ENCODE measurements around the gene TMEFF2. TPM values are rescaled to one million over a fixed set of nuclear protein-coding genes. Genes with fewer than 3 reads are reported as not detected.

The TMEFF2 gene
- total and polyA plus RNA-seq, 2 of the 8 experiments (the other 6 are each of a cell fraction or from before 2014, with no cell fraction given): 0.91 to 3.7 TPM

GRCh38 chr2:192004188-192004963 is 190.4 kb downstream of the TMEFF2 start:
- FAIRE-seq (no peak), DNase-seq (ENCODE audit: low read depth in 1 of 2, low spot score in 2 of 2) (no peak)
- Histone ChIP-seq H3K23ac (ENCODE audit: insufficient read length) (no peak overlapping the region), H2AK5ac (ENCODE audit: low read depth, low read length) (no peak overlapping the region), H3K23me2 (ENCODE audit: low read depth, low read length) (no peaks in the 10 kb centered on the region), H3K79me1 (ENCODE audit: low read depth, low read length) (no peaks in the 10 kb centered on the region), H4K8ac (ENCODE audit: extremely low read depth, insufficient read depth, low read length) (no peak overlapping the region), H2BK12ac (ENCODE audit: low read depth, low read length) (no peak overlapping the region), H2BK5ac (ENCODE audit: low read depth, low read length) (no peak overlapping the region), H4K20me1 (replicated peaks in 1 of 2; ENCODE audit: control insufficient read depth in 1 of 2, insufficient read depth in 2 of 2, low read length in 2 of 2) (no peaks in the 10 kb centered on the region), H3K4me3 (ENCODE audit: extremely low read depth in 1 of 4, insufficient read depth in 2 of 4, low read depth in 3 of 4, low read length in 4 of 4) (no peak overlapping the region), H3K36me3 (ENCODE audit: control insufficient read depth in 2 of 4, insufficient read depth in 4 of 4, low read length in 3 of 4) (no peaks in the 10 kb centered on the region), H4K91ac (replicated peaks; ENCODE audit: insufficient read length, low read length) (no peak overlapping the region), H2AFZ (ENCODE audit: low read length) (no peak overlapping the region), H3K14ac (ENCODE audit: insufficient read length) (no peak overlapping the region), H3K4ac (replicated peaks; ENCODE audit: insufficient read length, low read depth, low read length) (no peak overlapping the region), H2BK120ac (replicated peaks; ENCODE audit: low read depth, low read length) (no peak overlapping the region), H3K18ac (ENCODE audit: extremely low read depth, low read length) (no peak overlapping the region), H3K56ac (replicated peaks; ENCODE audit: insufficient read length, low read depth, low read length) (no peak overlapping the region), H2BK20ac (ENCODE audit: low read length) (no peak overlapping the region), H3K79me2 (ENCODE audit: control insufficient read depth in 1 of 2, insufficient read depth in 2 of 2, low read length in 2 of 2) (no peaks in the 10 kb centered on the region), H3K27me3 (replicated peaks in 1 of 4; ENCODE audit: control insufficient read depth in 3 of 4, extremely low read depth in 1 of 4, insufficient read depth in 3 of 4, low read length in 3 of 4) (no peaks in the 10 kb centered on the region), H4K5ac (ENCODE audit: insufficient read length, low read depth, low read length) (no peak overlapping the region), H3K27ac (ENCODE audit: low read depth, low read length) (no peak overlapping the region), H2BK15ac (ENCODE audit: low read length) (no peak overlapping the region), H3K4me1 (replicated peaks in 1 of 4; ENCODE audit: control insufficient read depth in 3 of 4, insufficient read depth in 4 of 4, low read length in 3 of 4) (no peaks in the 10 kb centered on the region; a peak in 1 of 7 replicates), H3K4me2 (ENCODE audit: insufficient read depth in 1 of 2, low read depth in 2 of 2, low read length in 2 of 2) (no peak overlapping the region), H3K9ac (replicated peaks in 1 of 4; ENCODE audit: extremely low read depth in 1 of 4, low read depth in 3 of 4, low read length in 3 of 4) (no peak overlapping the region), H3K9me3 (ENCODE audit: insufficient read depth in 2 of 2, low read depth in 1 of 2, low read length in 1 of 2) (no peaks in the 10 kb centered on the region)
- ChIA-PET POLR2A (ENCODE audit: partially characterized antibody) (no interaction called here), CTCF (ENCODE audit: partially characterized antibody) (no interaction called here)
- WGBS, 2 experiments (ENCODE audit: extremely low coverage in 1 of 2, insufficient coverage in 1 of 2, insufficient read length in 1 of 2, insufficient replicate concordance in 2 of 2, low coverage in 1 of 2, low lambda C conversion rate in 2 of 2, missing lambda C conversion rate in 1 of 2): 80% methylated on average over 5 of the region's 5 CpGs; no CpG with 5 or more reads in 1 of the 2 experiments
- TF ChIP-seq EZH2 (IDR thresholded peaks at IDR 0.05; ENCODE audit: low read depth, low read length, severe bottlenecking): no peak
- no peak for TF ChIP-seq KDM4A (IDR thresholded peaks at IDR 0.05; ENCODE audit: low read depth, low read length, severe bottlenecking)
- TF ChIP-seq EP300 (IDR thresholded peaks at IDR 0.05; ENCODE audit: borderline replicate concordance in 1 of 2, low read depth in 2 of 2, low read length in 2 of 2): no peak
- no peak for TF ChIP-seq RFX5 (IDR thresholded peaks at IDR 0.05; ENCODE audit: borderline replicate concordance, low read depth, low read length)
- no peak for TF ChIP-seq CBX5 (IDR thresholded peaks at IDR 0.05; ENCODE audit: low read depth, low read length)
- no peak for TF ChIP-seq SP1 (IDR thresholded peaks at IDR 0.05; ENCODE audit: low read depth, low read length)

Measured in H1 (cell line).